IPS-15b (cell line): Measurements from ENCODE around the gene TFEB.

Experiments
- H3K27me3 ChIP-seq: one replicate; pipeline ENCODE4 v1.6.1; 2013; ENCODE audit warnings: low read length; ENCODE audit not compliant: control insufficient read depth, insufficient read depth
- H3K36me3 ChIP-seq: one replicate; pipeline ENCODE4 v1.6.1; 2013; ENCODE audit warnings: low read length; ENCODE audit not compliant: control insufficient read depth, insufficient read depth
- H3K4me1 ChIP-seq: one replicate; pipeline ENCODE4 v1.6.1; 2013; ENCODE audit warnings: mild to moderate bottlenecking, low read length; ENCODE audit not compliant: control insufficient read depth, insufficient read depth
- H3K4me3 ChIP-seq: one replicate; pipeline ENCODE4 v1.5.1; 2013; ENCODE audit warnings: low read depth, low read length
- H3K9ac ChIP-seq: one replicate; pipeline ENCODE4 v1.6.1; 2013; ENCODE audit warnings: low read depth, mild to moderate bottlenecking, low read length
- H3K9me3 ChIP-seq: one replicate; pipeline ENCODE4 v1.6.1; 2013; ENCODE audit warnings: mild to moderate bottlenecking, low read length; ENCODE audit not compliant: control insufficient read depth, insufficient read depth

TFEB gene

GRCh38 chr6:41716516-41717391 is 18.7 kb downstream of the TFEB start:
- H3K9ac ChIP-seq = no peak overlapping the region
- H3K4me3 ChIP-seq = no peak overlapping the region
- H3K4me1 ChIP-seq = peaks cover 2% of the 10 kb centered on the region
- H3K36me3 ChIP-seq = no peaks in the 10 kb centered on the region
- no peaks in the 10 kb centered on the region for H3K27me3 ChIP-seq
- no peaks in the 10 kb centered on the region for H3K9me3 ChIP-seq

- H3K27me3 ChIP-seq = no peaks in the 10 kb centered on the region
- H3K4me1 ChIP-seq = peaks cover 2% of the 10 kb centered on the region
- H3K4me3 ChIP-seq = no peak overlapping the region
- H3K36me3 ChIP-seq = no peaks in the 10 kb centered on the region
- no peak overlapping the region for H3K9ac ChIP-seq
- H3K9me3 ChIP-seq = no peaks in the 10 kb centered on the region
Measured at GRCh38 chr6:41715795-41716515, 19.5 kb downstream of the TFEB start.

DNA sequence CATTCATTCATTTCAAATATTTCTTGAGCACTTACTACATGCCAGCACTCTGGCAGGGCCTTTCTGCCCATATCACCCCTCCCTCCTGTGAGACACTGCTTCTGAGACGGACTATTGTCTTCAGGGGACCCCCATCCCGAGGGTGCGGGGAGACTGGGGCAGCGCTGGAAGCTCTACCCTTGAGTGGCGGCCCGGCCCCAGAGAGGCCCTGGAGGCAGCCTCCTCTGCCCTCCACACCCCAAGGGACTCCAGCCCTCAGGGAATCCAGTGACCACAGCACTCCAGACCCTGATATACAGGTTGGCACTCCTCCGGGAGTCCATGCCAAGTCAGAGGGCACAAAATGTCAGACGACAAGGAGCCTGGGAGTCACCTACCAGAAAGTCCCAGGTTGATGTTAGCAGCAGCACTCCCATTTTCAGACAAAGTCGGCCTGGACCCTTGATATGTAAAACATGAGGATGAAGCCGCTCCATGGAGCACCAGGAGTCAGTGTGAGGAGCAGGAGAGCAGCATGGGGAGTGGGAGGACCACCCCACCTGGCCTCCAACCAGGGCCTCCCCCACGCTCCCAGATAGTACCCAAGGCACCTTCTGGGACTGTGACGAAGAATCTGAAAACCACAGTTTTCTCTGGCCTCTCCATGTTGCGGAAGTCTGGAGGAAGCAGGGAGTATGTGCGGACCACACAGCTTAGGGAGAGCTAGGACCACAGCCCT is 20.7 kb downstream of the TFEB start:
- peaks cover 2% of the 10 kb centered on the region for H3K4me1 ChIP-seq
- H3K27me3 ChIP-seq = no peaks in the 10 kb centered on the region
- H3K9me3 ChIP-seq = no peaks in the 10 kb centered on the region
- H3K9ac ChIP-seq = no peak overlapping the region
- no peak overlapping the region for H3K4me3 ChIP-seq
- H3K36me3 ChIP-seq = no peaks in the 10 kb centered on the region

GRCh38 chr6:41713650-41714291 is 21.6 kb downstream of the TFEB start:
- H3K9me3 ChIP-seq = no peaks in the 10 kb centered on the region
- H3K9ac ChIP-seq = no peak overlapping the region
- H3K27me3 ChIP-seq = no peaks in the 10 kb centered on the region
- no peak overlapping the region for H3K4me3 ChIP-seq
- no peaks in the 10 kb centered on the region for H3K36me3 ChIP-seq
- peaks cover 2% of the 10 kb centered on the region for H3K4me1 ChIP-seq

DNA sequence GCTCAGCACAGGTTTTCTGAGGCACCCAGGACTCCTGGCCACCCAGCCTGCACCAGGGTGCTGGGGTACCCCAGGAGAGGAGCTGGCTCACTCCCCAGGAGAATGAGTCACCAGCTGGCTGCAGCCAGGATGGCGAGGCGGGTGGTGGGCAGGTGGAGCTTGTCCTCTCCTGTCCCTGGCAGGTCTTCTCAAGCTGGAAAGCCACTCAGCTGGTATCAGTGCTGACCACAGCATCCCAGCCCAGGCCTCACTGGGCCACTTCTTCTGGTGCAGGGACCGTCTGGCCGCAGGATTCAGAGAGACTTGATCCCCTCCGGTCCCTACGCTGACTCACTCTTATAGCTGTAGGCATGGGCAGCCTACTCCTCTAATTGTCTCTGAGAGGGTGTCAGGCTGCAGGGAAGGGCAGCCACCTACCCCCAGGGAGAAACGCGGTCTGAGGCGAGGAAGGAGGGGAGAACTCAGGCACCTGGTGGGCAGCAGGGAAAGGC is 22.2 kb downstream of the TFEB start:
- no peak overlapping the region for H3K9ac ChIP-seq
- no peaks in the 10 kb centered on the region for H3K9me3 ChIP-seq
- peaks cover 2% of the 10 kb centered on the region for H3K4me1 ChIP-seq
- H3K36me3 ChIP-seq = no peaks in the 10 kb centered on the region
- no peaks in the 10 kb centered on the region for H3K27me3 ChIP-seq
- no peak overlapping the region for H3K4me3 ChIP-seq

- Histone ChIP-seq H3K9me3 (no peaks in the 10 kb centered on the region), H3K9ac (no peak overlapping the region), H3K4me1 (peaks cover 2% of the 10 kb centered on the region), H3K27me3 (no peaks in the 10 kb centered on the region), H3K36me3 (no peaks in the 10 kb centered on the region), H3K4me3 (no peak overlapping the region)
Measured at GRCh38 chr6:41712651-41713103, 22.7 kb downstream of the TFEB start.

DNA sequence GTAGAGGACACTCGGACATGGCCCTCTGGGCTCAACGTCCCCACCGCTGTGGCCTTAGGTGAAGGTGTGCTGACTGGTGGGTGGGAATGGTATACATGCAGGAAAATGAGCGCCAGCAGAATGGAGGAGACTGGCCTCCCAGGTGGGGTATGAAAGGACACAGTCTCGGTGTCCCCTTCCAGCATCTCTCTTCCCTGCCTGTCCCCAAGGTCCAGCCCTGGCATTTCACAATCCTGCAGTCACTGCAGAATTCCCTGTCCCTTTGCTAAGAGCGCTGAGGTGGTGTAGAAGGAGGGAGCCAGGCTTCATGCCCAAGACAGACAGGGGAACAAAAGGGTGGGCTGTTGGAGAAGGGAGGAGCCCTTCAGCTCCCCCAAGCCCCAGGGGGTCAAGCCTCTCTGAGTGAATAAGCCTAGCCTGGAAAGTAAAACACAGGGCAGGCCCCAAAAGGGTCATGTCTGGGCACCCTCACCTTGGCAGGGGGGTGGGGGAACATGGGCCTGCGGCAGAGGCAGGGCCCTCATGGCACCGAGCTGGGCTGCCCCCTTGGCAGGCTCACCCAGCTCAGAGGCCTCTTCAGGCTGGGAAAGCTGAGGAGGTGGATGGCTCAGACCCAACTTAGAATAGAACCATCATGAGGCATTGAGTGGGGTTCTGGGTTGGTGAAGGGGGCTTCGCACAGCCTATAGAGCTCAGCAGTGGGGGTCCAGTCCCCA is 23.9 kb downstream of the TFEB start:
- Histone ChIP-seq H3K36me3 (no peaks in the 10 kb centered on the region), H3K4me3 (no peak overlapping the region), H3K27me3 (no peaks in the 10 kb centered on the region), H3K9me3 (no peaks in the 10 kb centered on the region), H3K4me1 (peaks cover 4% of the 10 kb centered on the region), H3K9ac (no peak overlapping the region)

GRCh38 chr6:41709375-41709774 is 26.0 kb downstream of the TFEB start:
- no peaks in the 10 kb centered on the region for H3K36me3 ChIP-seq
- H3K4me1 ChIP-seq = peaks cover 4% of the 10 kb centered on the region
- H3K4me3 ChIP-seq = no peak overlapping the region
- H3K9me3 ChIP-seq = no peaks in the 10 kb centered on the region
- no peaks in the 10 kb centered on the region for H3K27me3 ChIP-seq
- no peak overlapping the region for H3K9ac ChIP-seq

DNA sequence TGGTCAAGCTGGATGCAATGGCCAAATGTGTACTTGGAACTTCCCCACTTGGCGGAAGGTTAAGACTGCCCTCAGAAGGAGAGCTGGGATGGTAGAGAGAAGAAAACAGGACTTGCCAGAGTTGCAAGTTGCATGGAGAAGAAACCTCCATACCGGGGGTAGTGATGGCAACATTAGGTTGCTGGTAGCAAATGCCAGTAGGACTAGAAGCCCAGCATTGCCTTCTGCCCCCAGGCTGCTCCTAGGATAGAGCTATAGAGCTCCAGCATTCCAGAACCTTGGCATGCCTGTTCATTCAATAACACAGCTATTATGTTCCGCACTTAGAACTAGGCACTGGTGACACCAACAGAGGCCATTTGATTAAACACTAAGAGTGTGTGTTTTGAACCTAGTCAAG is 26.6 kb downstream of the TFEB start:
- H3K36me3 ChIP-seq = no peaks in the 10 kb centered on the region
- H3K4me1 ChIP-seq = peaks cover 4% of the 10 kb centered on the region
- no peak overlapping the region for H3K9ac ChIP-seq
- H3K4me3 ChIP-seq = no peak overlapping the region
- H3K27me3 ChIP-seq = no peaks in the 10 kb centered on the region
- H3K9me3 ChIP-seq = no peaks in the 10 kb centered on the region

DNA sequence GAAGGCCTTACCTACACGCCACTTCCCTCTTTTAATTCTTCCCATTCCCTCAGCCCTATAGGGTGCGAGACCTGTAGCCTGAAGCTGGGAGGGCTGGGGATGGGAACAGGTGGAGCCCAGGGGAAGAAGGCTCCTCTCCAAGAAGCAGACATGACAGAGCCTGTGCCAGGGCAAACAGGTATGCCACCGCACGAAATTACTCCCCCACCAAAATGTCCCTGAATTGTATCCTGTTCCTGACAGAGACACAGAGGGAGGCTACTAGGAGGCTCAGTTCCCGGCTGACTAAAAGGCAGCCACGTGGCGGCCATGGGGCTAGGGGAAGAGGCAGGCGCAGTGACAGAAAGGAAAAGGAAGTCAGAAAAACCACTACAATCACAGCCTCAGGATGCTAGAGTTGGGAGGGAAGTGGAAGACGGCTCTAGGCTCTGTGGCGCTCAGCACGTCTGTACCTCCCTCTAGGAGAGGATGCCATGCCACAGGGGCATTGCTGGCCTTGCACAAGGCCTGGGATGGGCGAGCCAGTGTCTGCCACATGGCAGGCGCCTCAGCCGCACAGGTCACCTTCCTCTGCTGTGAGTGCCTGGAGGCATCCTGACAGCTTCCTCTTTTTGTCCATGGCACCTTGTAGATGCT is 27.7 kb downstream of the TFEB start:
- Histone ChIP-seq H3K4me1 (peaks cover 2% of the 10 kb centered on the region), H3K9ac (no peak overlapping the region), H3K4me3 (no peak overlapping the region), H3K27me3 (no peaks in the 10 kb centered on the region), H3K9me3 (no peaks in the 10 kb centered on the region), H3K36me3 (no peaks in the 10 kb centered on the region)
